GM10266 (cell line): Measurements from ENCODE around the gene ACVR1.

Experiments used
- DNase-seq: peaks from one replicate; pipeline ENCODE4 v3.0.0; 2012; ENCODE audit errors: extremely low spot score
- TF ChIP-seq, protein P1 (sequence below): IDR thresholded peaks from 2 replicates; pipeline ENCODE4 v1.5.1; 2012; ENCODE audit warnings: mild to moderate bottlenecking, low read depth; ENCODE audit not compliant: control insufficient read depth, insufficient read depth; ENCODE audit errors: missing control alignments

The ACVR1 gene

DNA sequence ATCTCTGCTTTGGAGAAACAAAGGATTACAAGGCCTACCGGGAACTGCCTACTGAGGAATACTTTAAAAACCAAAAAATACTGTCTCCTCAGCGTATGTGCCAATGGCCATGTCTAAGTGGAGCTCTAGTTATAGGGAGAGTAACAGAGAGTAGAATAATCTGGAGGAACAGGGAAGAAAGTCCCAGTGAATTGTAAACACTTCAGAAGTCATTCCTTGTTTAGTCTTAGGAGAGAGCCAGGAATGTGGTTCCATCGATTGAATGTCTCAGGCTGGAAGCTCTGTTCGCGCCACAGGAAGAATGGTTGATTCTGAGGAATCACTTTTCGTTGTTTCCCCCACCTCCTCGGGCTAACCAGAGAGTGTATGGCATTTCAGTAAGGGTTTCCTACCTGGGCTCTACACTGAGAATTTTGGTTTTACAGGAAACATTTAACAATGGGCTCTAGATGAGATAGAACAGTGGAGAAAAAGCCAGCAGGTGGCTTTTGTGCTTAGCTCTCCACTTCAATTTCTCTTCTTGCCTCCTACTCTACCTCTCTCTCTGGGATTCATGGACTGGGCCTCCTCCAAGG is 88.7 kb downstream of the ACVR1 start:
- DNase-seq = no peak
- TF ChIP-seq, protein P1, sequence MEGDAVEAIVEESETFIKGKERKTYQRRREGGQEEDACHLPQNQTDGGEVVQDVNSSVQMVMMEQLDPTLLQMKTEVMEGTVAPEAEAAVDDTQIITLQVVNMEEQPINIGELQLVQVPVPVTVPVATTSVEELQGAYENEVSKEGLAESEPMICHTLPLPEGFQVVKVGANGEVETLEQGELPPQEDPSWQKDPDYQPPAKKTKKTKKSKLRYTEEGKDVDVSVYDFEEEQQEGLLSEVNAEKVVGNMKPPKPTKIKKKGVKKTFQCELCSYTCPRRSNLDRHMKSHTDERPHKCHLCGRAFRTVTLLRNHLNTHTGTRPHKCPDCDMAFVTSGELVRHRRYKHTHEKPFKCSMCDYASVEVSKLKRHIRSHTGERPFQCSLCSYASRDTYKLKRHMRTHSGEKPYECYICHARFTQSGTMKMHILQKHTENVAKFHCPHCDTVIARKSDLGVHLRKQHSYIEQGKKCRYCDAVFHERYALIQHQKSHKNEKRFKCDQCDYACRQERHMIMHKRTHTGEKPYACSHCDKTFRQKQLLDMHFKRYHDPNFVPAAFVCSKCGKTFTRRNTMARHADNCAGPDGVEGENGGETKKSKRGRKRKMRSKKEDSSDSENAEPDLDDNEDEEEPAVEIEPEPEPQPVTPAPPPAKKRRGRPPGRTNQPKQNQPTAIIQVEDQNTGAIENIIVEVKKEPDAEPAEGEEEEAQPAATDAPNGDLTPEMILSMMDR = no peak

DNA sequence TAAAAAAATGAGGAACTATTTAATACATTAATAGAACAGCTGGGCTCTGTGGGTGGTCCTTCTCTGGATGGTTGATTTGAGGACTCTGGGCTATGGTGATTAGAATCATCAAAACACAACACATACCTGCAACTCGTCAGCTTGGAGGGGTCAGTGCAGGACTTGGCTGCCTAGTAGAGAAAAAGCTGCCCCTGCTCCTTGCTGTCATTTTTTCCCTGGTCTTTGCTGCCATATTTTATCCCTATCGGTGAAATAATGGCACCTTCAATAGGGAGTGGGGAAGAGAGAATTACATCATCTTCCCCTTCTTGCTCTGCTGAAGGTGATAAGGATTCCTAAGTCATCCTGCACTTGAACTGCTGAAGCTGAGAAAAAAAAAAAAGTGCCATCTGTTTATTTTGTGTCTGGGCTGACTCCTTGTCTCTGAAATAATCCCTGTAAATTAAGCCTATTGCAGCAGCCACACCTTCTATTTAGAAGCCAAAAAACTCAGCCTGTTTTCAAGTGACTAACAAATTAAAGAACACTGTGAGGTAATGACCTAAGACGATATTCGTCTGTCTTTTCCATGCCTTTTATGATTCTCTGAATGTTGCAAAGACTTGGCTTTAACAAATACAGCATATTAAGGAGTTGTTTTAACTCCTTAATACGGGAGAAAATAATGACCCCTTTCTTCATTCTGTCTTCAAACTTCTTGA is 89.3 kb downstream of the ACVR1 start:
- no peak for DNase-seq
- TF ChIP-seq, protein P1 = no peak

DNA sequence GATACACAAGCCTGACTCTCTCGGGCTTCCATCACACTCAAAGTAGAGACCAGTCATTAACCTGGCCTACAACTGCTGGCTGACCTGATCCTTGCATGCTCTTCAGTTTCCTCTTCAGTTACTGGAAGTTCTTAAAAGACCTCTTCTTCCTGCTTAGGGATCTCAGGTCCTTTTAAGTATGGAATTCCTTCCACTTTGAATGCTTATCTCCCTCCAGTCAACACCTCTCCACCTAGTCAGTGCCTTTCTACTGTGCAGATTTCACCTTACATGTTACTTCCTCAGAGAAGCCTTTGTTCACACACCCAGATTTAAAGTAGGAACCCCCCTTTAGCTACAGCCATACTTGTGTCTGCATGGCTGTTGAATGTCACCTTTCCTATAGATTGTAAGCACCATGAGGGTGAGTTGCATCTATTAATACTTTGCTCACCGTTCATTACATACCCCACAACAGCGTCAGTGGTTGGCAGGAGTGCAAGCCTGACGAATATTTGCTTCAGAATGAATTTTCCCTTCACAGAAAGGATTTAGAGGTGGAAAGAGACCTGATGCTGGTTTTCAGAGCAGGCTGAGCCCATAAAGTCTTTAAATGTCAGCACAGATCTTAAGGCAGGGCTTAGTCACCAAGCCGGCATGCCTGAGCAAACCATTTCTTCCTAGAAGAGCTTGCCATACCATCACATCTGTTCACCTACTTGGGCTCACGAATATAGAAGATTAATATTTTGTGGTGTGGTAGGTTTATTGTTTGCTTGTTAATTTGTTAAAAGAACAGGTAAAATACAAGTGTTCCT is 90.1 kb downstream of the ACVR1 start:
- no peak for DNase-seq
- TF ChIP-seq, protein P1 = no peak

DNA sequence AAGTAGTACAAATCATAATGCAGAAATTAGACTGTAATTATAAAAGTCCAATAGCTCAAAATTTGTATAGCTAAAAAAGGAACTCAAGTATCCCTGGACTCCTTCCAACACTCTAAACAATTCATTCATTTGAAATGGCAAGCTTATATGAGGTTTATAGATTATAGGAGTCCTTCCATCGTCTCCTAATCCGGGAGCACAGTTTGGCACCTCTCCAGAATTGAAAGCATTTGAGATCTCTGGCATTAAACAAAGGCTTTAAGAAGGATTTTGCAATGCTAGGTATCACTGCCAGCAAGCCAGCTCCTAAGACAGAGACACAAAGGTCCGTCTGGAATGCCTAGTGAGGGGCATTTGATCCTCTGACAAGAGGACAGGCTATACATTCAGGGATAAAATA is 90.9 kb downstream of the ACVR1 start:
- no peak for DNase-seq
- TF ChIP-seq, protein P1 = no peak

DNA sequence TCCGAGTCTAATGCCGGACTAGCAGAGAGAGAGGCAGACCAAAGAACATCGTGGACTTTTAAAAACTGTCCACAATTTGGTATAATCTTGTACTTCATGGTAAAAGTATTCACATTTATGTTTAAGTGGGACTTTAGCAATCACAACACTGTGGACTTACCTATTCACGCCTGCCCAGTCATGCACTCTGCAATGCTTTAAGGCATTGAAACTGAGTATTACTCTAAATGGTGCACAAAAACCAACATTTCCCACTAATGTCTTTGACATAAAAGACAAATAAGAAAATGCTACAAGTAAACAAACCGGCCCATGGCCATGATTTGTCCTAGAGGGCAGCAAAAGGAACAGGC is 91.3 kb downstream of the ACVR1 start:
- no peak for DNase-seq

DNA sequence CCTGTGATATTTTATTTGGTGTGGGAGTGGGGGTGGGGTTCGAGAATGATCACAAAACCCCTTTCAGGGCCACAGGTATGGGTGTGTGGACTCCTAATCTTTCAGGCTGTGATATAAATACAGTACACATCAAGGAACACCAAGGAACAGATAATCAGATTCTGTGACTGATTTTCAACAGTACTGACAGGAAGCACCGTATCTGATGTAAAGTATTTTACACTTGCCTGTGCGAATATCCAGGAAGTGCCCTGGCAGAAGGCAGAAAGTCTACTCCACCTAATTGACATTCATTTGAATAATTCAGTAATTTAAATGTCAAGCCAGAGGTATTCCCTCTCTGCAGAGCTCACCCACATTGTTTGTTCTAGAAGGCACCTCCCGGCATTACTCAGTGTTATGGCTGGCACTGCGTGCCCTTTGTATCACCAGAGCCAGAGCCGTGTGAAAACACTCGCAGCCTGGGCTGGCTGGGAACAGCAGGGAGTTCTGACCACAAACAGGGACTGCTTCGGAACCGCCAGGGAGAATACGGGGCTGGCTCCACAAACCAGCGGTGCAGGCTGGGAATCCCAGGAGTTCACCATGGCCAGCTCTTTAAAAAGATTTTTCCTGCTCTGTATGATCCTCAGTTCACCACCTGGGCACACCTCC is 91.8 kb downstream of the ACVR1 start:
- no peak for DNase-seq
- TF ChIP-seq, protein P1 = no peak

More for the DNA sequence above, 91.3 kb downstream of the ACVR1 start:
- TF ChIP-seq, protein P1 = no peak
